Measurements from ENCODE around the gene MACROD1. TPM values are rescaled to one million over a fixed set of nuclear protein-coding genes. Genes with fewer than 3 reads are reported as not detected.
A peak's percentile ranks its signal among the peaks of the same experiment; 100 is the strongest.

Gene MACROD1
- total and polyA plus RNA-seq, 4 experiments from 2014 or later: 5.0 to 8.7 (median 7.3) TPM

DNA sequence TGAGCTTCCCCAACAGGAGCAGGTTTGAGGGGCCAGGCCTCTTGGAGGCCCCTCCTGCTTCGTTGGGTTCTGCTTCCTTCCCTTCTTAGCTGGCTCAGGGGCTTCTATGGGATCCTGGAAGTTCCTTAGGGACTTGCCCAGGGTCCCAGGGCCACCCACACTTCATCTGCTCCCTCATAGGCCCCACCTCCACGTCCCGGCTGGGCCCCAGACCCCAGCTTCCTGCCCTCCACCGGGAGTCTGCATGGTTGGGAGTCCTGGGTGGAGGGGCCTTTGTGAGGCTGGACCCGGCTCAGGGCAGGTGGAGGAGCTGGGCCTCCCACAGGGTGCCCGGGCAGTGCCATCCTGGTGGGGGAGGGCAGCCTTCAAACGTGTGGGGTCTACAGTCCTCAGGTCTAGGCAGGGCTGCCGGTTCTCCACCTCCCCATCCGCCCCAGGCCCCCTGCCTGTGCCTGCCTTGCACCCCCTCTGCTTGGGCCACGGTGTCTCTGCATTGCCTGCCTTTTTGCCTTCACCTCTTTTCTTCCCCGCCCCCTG lies 168.0 kb downstream of the MACROD1 start:
- Mint-ChIP-seq H3K36me3 (peaks cover 15 to 42% of the 10 kb centered on the region in 2 donors), H3K27ac (peak overlapping the region in 1 of 7 donors; percentile 46), H3K9me3 (peaks cover 0 to 5% (median 0%) of the 10 kb centered on the region in 8 donors), H3K4me3 (peak overlapping the region in 3 of 8 donors; percentile 36 to 59 (median 38)), H3K27me3 (no peaks in the 10 kb centered on the region), H3K4me1 (peaks cover 2 to 12% (median 7%) of the 10 kb centered on the region in 4 donors)
- ChIA-PET CTCF (ENCODE audit: partially characterized antibody) (interaction anchor here (1.2 to 1.3 kb wide), 2 partner anchors 150 to 152 kb away, joined by 3 to 4 read pairs; no protein-coding TSS in a partner anchor), POLR2A (ENCODE audit: partially characterized antibody) (no interaction called here)
- peaks cover 8% of the 10 kb centered on the region for H3K4me1 ChIP-seq (ENCODE audit: insufficient read depth, low read length)
- H3K27me3 ChIP-seq (ENCODE audit: insufficient read depth, low read length): no peaks in the 10 kb centered on the region
- intact Hi-C loops (cut with micrococcal nuclease): no loop called here
- no peak overlapping the region for H3K27ac ChIP-seq (ENCODE audit: low read depth, low read length)
- H3K9me3 ChIP-seq (ENCODE audit: control insufficient read depth in 1 of 2, low read length in 2 of 2): no peaks in the 10 kb centered on the region
- no peak overlapping the region for H3K4me3 ChIP-seq (ENCODE audit: low read length in 2 of 2)
- DNase-seq: no peak
- peaks cover 18% of the 10 kb centered on the region for H3K36me3 ChIP-seq (ENCODE audit: insufficient read depth, low read length)

DNA sequence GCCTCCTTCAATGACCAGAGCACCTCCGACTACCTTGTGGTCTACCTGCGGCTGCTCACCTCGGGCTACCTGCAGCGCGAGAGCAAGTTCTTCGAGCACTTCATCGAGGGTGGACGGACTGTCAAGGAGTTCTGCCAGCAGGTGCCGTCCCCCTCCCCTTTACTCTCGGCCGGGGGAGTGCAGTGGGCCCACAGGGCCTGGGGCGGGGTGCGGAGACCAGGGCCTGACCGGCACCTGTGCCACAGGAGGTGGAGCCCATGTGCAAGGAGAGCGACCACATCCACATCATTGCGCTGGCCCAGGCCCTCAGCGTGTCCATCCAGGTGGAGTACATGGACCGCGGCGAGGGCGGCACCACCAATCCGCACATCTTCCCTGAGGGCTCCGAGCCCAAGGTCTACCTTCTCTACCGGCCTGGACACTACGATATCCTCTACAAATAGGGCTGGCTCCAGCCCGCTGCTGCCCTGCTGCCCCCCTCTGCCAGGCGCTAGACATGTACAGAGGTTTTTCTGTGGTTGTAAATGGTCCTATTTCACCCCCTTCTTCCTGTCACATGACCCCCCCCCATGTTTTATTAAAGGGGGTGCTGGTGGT lies 168.7 kb downstream of the MACROD1 start:
- H3K27me3 ChIP-seq (ENCODE audit: insufficient read depth, low read length): no peaks in the 10 kb centered on the region
- Mint-ChIP-seq H3K27ac (peak overlapping the region in 1 of 7 donors; percentile 69), H3K9me3 (peaks cover 0 to 5% (median 0%) of the 10 kb centered on the region in 8 donors), H3K4me1 (peaks cover 3 to 13% (median 8%) of the 10 kb centered on the region in 4 donors), H3K36me3 (peaks cover 16 to 43% of the 10 kb centered on the region in 2 donors), H3K27me3 (no peaks in the 10 kb centered on the region), H3K4me3 (no peak overlapping the region)
- intact Hi-C loops (cut with micrococcal nuclease): no loop called here
- peaks cover 18% of the 10 kb centered on the region for H3K36me3 ChIP-seq (ENCODE audit: insufficient read depth, low read length)
- H3K27ac ChIP-seq (ENCODE audit: low read depth, low read length): no peak overlapping the region
- peaks cover 8% of the 10 kb centered on the region for H3K4me1 ChIP-seq (ENCODE audit: insufficient read depth, low read length)
- no peak for DNase-seq
- H3K9me3 ChIP-seq (ENCODE audit: control insufficient read depth in 1 of 2, low read length in 2 of 2): no peaks in the 10 kb centered on the region
- no peak overlapping the region for H3K4me3 ChIP-seq (ENCODE audit: low read length in 2 of 2)
- ChIA-PET CTCF (ENCODE audit: partially characterized antibody) (no interaction called here), POLR2A (ENCODE audit: partially characterized antibody) (no interaction called here)

DNA sequence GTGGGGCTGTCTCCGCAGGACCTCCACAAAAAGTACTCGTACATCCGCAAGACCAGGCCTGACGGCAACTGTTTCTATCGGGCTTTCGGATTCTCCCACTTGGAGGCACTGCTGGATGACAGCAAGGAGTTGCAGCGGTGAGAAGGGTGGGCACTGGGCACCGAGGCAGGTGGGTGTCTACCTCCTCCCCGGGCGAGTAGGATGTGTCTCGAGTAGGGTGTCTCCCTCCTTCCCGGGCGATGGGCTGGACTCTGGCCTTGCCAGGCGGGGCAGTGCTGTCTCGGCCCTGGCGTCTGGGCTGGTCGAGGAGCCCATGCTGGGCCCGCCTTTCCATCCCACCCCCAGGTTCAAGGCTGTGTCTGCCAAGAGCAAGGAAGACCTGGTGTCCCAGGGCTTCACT lies 169.4 kb downstream of the MACROD1 start:
- Mint-ChIP-seq H3K4me1 (peaks cover 3 to 13% (median 10%) of the 10 kb centered on the region in 4 donors), H3K27ac (no peak overlapping the region), H3K36me3 (peaks cover 19 to 45% of the 10 kb centered on the region in 2 donors), H3K9me3 (peaks cover 0 to 5% (median 0%) of the 10 kb centered on the region in 8 donors), H3K4me3 (no peak overlapping the region), H3K27me3 (no peaks in the 10 kb centered on the region)
- DNase-seq: no peak
- H3K9me3 ChIP-seq (ENCODE audit: control insufficient read depth in 1 of 2, low read length in 2 of 2): no peaks in the 10 kb centered on the region
- H3K4me1 ChIP-seq (ENCODE audit: insufficient read depth, low read length): peaks cover 8% of the 10 kb centered on the region
- H3K27ac ChIP-seq (ENCODE audit: low read depth, low read length): no peak overlapping the region
- H3K36me3 ChIP-seq (ENCODE audit: insufficient read depth, low read length): peaks cover 19% of the 10 kb centered on the region
- CTCF ChIA-PET (ENCODE audit: partially characterized antibody): interaction anchor here (1.2 kb wide), 1 partner anchor 153 kb away, joined by 3 read pairs; no protein-coding TSS in a partner anchor
- intact Hi-C loops (cut with micrococcal nuclease): no loop called here
- POLR2A ChIA-PET (ENCODE audit: partially characterized antibody): no interaction called here
- no peak overlapping the region for H3K4me3 ChIP-seq (ENCODE audit: low read length in 2 of 2)
- no peaks in the 10 kb centered on the region for H3K27me3 ChIP-seq (ENCODE audit: insufficient read depth, low read length)

DNA sequence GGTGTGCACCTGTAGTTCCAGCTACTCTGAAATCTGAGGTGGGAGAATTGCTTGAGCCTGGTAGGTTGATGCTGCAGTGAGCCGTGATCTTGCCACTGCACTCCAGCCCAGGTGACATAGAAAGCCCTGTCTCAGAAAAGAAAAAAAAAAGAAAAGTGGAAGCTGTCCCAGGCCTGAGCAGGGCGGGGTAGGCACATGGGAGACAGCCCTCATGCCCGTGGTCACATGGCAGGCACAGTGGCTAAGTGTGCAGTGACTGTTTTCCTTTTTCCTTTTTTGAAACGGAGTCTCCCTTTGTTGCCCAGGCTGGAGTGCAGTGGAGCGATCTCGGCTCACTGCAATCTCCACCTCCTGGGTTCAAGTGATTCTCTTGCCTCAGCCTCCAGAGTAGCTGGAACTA lies 171.9 kb downstream of the MACROD1 start:
- peak overlapping the region in 2 of 7 donors; percentile 41 to 53 for H3K27ac Mint-ChIP-seq
- Histone ChIP-seq H3K4me1 (ENCODE audit: insufficient read depth, low read length) (no peaks in the 10 kb centered on the region), H3K36me3 (ENCODE audit: insufficient read depth, low read length) (peaks cover 28% of the 10 kb centered on the region), H3K27me3 (ENCODE audit: insufficient read depth, low read length) (no peaks in the 10 kb centered on the region), H3K27ac (ENCODE audit: low read depth, low read length) (no peak overlapping the region), H3K9me3 (ENCODE audit: control insufficient read depth in 1 of 2, low read length in 2 of 2) (no peaks in the 10 kb centered on the region), H3K4me3 (ENCODE audit: low read length in 2 of 2) (no peak overlapping the region)
- H3K4me1 Mint-ChIP-seq: peaks cover 3 to 14% (median 9%) of the 10 kb centered on the region in 4 donors
- no peaks in the 10 kb centered on the region for H3K27me3 Mint-ChIP-seq
- peaks cover 0 to 3% (median 0%) of the 10 kb centered on the region in 8 donors for H3K9me3 Mint-ChIP-seq
- POLR2A ChIA-PET (ENCODE audit: partially characterized antibody): no interaction called here
- intact Hi-C loops (cut with micrococcal nuclease): no loop called here
- CTCF ChIA-PET (ENCODE audit: partially characterized antibody): interaction anchor here (0.9 kb wide), 1 partner anchor 155 kb away, joined by 3 read pairs; no protein-coding TSS in a partner anchor
- DNase-seq: no peak
- H3K4me3 Mint-ChIP-seq: no peak overlapping the region
- H3K36me3 Mint-ChIP-seq: peaks cover 29 to 63% of the 10 kb centered on the region in 2 donors

DNA sequence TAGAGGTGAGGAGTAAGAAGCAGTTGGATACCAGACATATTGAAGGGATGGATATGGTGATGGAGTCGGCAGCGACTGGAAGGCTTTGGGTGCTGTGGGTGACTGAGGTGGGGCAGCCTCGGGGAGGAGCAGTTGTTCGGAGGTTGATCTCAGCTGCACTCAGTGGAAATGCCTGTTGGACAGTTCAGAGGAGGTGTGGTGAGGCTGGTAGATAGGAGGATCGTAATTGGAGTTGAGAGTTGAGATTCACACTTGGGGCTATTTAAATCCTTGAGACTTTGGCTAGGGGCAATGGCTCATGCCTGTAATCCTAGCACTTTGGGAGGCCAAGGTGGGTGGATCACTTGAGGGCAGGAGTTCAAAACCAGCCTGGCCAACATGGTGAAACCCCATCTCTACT lies 172.8 kb downstream of the MACROD1 start:
- Mint-ChIP-seq H3K4me3 (peak overlapping the region in 1 of 8 donors; percentile 22), H3K27me3 (no peaks in the 10 kb centered on the region), H3K4me1 (peaks cover 7 to 15% (median 13%) of the 10 kb centered on the region in 4 donors), H3K36me3 (peaks cover 26 to 67% of the 10 kb centered on the region in 2 donors), H3K9me3 (peaks cover 0 to 2% (median 0%) of the 10 kb centered on the region in 8 donors), H3K27ac (peak overlapping the region in 1 of 7 donors; percentile 40)
- Histone ChIP-seq H3K36me3 (ENCODE audit: insufficient read depth, low read length) (peaks cover 34% of the 10 kb centered on the region), H3K4me3 (ENCODE audit: low read length in 2 of 2) (no peak overlapping the region), H3K9me3 (ENCODE audit: control insufficient read depth in 1 of 2, low read length in 2 of 2) (no peaks in the 10 kb centered on the region), H3K27me3 (ENCODE audit: insufficient read depth, low read length) (no peaks in the 10 kb centered on the region), H3K27ac (ENCODE audit: low read depth, low read length) (no peak overlapping the region), H3K4me1 (ENCODE audit: insufficient read depth, low read length) (peaks cover 5% of the 10 kb centered on the region)
- ChIA-PET CTCF (ENCODE audit: partially characterized antibody) (no interaction called here), POLR2A (ENCODE audit: partially characterized antibody) (no interaction called here)
- intact Hi-C loops (cut with micrococcal nuclease): no loop called here
- DNase-seq: no peak

DNA sequence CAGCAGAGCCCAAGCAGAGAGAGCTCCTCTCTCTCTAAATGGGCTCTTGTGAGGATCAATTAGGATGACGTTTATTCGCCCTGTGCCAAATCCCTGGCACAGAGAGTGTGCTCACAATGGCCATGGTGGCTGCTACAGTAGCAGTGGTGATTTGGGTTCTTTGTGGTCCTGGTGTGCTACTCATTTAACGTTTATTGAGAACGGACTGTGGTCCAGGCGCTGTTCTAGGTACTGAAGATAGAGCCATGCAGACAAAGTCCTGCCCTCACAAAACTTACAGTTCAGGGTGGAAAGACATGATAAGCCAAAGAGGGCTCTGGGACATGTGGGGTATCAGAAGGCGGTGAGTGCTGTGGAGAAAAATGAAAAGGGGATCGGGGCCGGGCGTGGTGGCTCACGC lies 174.4 kb downstream of the MACROD1 start:
- CTCF ChIA-PET (ENCODE audit: partially characterized antibody): interaction anchor here (2.3 kb wide), 1 partner anchor 9 kb away, joined by 13 read pairs; no protein-coding TSS in a partner anchor
- peak overlapping the region in 1 of 8 donors; percentile 20 for H3K4me3 Mint-ChIP-seq

DNA sequence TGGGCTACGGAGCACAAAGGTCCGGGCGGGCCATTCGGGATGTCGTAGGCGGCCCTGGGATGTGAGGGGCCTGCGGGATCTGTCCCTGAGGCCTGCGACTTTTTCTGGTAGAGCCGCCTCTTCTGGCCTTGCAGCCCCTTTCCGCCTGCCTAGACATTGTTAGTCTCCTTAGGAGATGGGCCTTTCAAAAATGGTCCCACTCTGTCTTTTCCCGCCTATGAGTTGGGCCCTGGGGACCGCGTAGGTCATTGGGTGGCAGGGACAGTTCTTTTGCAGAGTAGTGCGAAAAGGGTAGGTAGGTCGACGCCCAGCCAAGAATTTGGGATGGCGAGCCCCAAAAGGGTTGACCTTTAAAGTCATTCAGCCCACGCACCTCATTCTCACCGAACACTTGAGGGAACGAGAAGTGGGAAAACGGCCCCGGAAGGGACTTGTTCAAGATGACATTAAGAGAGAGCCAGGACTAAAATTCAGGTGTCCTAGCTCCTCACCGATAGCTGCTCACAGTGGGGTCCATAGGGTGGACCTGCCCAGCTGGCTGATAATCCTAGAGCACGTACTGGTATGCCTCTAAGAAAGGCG lies 178.9 kb downstream of the MACROD1 start:
- ChIA-PET POLR2A (ENCODE audit: partially characterized antibody) (interaction anchor here (1.4 to 3.8 kb wide), 7 partner anchors 12 to 316 kb away, joined by 3 to 51 read pairs (median 9); partner anchors contain the start of genes COX8A, MACROD1, MARK2 and NAA40), CTCF (ENCODE audit: partially characterized antibody) (interaction anchor here (1.7 to 2.3 kb wide), 2 partner anchors 14 to 150 kb away, joined by 4 to 20 read pairs; no protein-coding TSS in a partner anchor)
- Mint-ChIP-seq H3K27ac (peak overlapping the region in 5 of 7 donors; percentile 13 to 84 (median 60)), H3K36me3 (peaks cover 13 to 38% of the 10 kb centered on the region in 2 donors), H3K4me1 (peaks cover 15 to 35% (median 23%) of the 10 kb centered on the region in 4 donors), H3K9me3 (no peaks in the 10 kb centered on the region), H3K27me3 (no peaks in the 10 kb centered on the region), H3K4me3 (peak overlapping the region; percentile 61 to 95 (median 73))
- H3K4me3 ChIP-seq (ENCODE audit: low read length in 2 of 2): peak overlapping the region; percentile 82 to 96
- peak overlapping the region; percentile 96 for H3K27ac ChIP-seq (ENCODE audit: low read depth, low read length)
- peaks cover 25% of the 10 kb centered on the region for H3K4me1 ChIP-seq (ENCODE audit: insufficient read depth, low read length)
- H3K9me3 ChIP-seq (ENCODE audit: control insufficient read depth in 1 of 2, low read length in 2 of 2): no peaks in the 10 kb centered on the region
- H3K36me3 ChIP-seq (ENCODE audit: insufficient read depth, low read length): peaks cover 15% of the 10 kb centered on the region
- no peak for DNase-seq
- intact Hi-C loops (cut with micrococcal nuclease): loop anchor here (1.0 to 2.0 kb wide), 4 partner anchors 13 to 200 kb away; partner anchors contain the start of genes COX8A and STIP1
- no peaks in the 10 kb centered on the region for H3K27me3 ChIP-seq (ENCODE audit: insufficient read depth, low read length)

More for the DNA sequence above, 174.4 kb downstream of the MACROD1 start:
- H3K9me3 ChIP-seq (ENCODE audit: control insufficient read depth in 1 of 2, low read length in 2 of 2): no peaks in the 10 kb centered on the region
- H3K27me3 Mint-ChIP-seq: no peaks in the 10 kb centered on the region
- H3K36me3 Mint-ChIP-seq: peaks cover 26 to 58% of the 10 kb centered on the region in 2 donors
- peaks cover 12 to 28% (median 20%) of the 10 kb centered on the region in 4 donors for H3K4me1 Mint-ChIP-seq
- DNase-seq: no peak
- POLR2A ChIA-PET (ENCODE audit: partially characterized antibody): interaction anchor here (1.8 kb wide), 1 partner anchor 8 kb away, joined by 8 read pairs; no protein-coding TSS in a partner anchor
- no peak overlapping the region for H3K27ac ChIP-seq (ENCODE audit: low read depth, low read length)
- H3K4me1 ChIP-seq (ENCODE audit: insufficient read depth, low read length): peaks cover 19% of the 10 kb centered on the region
- no peaks in the 10 kb centered on the region for H3K9me3 Mint-ChIP-seq
- intact Hi-C loops (cut with micrococcal nuclease): no loop called here
- H3K27ac Mint-ChIP-seq: peak overlapping the region in 1 of 7 donors; percentile 52
- H3K36me3 ChIP-seq (ENCODE audit: insufficient read depth, low read length): peaks cover 20% of the 10 kb centered on the region
- H3K4me3 ChIP-seq (ENCODE audit: low read length in 2 of 2): no peak overlapping the region
- H3K27me3 ChIP-seq (ENCODE audit: insufficient read depth, low read length): no peaks in the 10 kb centered on the region
